GM20000 (cell line): Measurements from ENCODE around the gene MYO16.

Experiments used
- DNase-seq: peaks from one replicate; pipeline ENCODE4 v3.0.0; 2012; ENCODE audit warnings: low spot score
- TF ChIP-seq, protein P1 (sequence below): IDR thresholded peaks from 2 replicates; pipeline ENCODE4 v1.5.1; 2012; ENCODE audit warnings: mild to moderate bottlenecking, control low read depth; ENCODE audit errors: extremely low read depth, missing control alignments

The MYO16 gene

DNA sequence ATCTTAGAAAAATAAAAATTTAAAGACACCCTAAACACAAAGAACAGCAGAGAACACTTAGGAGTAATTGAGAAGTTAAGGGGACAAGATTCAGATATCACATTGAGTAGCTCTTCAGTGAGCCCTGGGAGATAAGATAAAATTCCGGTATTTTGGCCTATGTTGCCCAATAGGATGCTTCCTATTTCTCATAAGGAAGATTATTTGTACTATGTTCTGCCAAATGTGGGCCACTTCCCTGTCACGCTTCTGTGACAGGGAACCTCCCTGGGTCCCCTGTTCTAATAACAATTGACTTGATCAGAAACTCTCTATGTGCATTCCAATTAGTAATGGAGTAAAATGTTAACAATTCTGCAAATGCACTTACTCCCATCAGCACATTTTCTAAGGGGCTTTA, 310.7 kb downstream of the MYO16 start:
- DNase-seq, result no peak
- TF ChIP-seq, protein P1, sequence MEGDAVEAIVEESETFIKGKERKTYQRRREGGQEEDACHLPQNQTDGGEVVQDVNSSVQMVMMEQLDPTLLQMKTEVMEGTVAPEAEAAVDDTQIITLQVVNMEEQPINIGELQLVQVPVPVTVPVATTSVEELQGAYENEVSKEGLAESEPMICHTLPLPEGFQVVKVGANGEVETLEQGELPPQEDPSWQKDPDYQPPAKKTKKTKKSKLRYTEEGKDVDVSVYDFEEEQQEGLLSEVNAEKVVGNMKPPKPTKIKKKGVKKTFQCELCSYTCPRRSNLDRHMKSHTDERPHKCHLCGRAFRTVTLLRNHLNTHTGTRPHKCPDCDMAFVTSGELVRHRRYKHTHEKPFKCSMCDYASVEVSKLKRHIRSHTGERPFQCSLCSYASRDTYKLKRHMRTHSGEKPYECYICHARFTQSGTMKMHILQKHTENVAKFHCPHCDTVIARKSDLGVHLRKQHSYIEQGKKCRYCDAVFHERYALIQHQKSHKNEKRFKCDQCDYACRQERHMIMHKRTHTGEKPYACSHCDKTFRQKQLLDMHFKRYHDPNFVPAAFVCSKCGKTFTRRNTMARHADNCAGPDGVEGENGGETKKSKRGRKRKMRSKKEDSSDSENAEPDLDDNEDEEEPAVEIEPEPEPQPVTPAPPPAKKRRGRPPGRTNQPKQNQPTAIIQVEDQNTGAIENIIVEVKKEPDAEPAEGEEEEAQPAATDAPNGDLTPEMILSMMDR, result no peak

DNA sequence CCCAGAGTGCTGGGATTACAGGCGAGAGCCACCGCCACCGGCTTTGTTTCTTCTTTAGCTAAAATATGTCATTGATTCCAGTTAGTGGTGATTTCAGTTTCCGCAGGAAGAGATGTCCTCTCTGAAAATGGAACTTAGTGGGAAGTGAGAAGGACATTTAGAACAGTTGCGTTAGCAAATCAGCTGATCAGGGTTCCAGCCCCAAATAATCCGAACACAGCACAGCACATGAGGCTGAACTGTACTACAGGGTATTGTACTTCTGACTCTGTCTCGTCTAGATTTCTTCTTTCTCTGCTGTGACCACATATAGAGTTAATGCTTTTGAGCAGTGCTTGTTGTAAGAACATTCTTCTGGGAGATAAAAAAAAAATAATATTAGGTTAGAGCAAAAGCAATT, 314.4 kb downstream of the MYO16 start:
- TF ChIP-seq, protein P1, result no peak
- no peak for DNase-seq

DNA sequence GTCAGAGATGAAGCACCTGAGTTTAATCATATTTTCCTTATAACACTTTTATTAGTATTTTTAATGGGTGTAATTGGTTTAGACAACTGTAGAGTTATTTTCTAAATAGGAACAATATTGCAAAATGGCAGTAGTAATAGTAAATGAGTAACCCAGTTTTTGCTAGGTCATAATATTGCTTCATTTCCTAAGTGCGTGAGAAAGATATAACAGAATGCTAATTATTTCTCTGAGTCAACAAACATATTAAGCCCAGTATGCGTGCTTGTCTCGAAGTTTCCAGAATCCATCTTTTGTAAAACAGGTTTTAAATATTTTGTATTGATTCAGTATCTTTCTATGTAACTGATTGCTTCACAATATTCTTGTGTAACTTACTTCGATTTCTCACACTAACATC, 315.3 kb downstream of the MYO16 start:
- no peak for DNase-seq
- TF ChIP-seq, protein P1, result no peak

DNA sequence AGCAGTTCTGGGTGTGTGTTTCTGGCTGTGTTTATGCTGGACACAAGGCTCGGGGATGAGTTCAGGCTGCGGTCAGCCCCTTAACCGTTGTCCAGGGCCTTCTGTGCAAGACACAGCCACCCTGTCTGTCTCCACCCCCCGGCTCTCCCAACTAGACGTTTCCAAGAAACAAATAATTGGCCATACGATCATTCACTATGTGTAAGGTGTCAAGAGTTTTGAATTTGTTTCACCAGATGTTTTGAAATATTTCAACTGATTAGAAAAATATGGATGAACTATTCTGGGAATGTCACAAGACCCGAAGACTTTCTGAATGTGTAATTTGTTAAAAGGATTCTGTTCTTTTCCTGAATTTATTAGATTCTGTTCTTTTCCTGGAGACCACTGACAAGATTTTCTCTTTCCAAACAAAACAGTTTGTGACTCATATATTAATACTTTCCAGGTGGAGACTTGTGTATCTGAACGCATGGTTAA, 318.2 kb downstream of the MYO16 start:
- DNase-seq, result no peak
- TF ChIP-seq, protein P1, result no peak

DNA sequence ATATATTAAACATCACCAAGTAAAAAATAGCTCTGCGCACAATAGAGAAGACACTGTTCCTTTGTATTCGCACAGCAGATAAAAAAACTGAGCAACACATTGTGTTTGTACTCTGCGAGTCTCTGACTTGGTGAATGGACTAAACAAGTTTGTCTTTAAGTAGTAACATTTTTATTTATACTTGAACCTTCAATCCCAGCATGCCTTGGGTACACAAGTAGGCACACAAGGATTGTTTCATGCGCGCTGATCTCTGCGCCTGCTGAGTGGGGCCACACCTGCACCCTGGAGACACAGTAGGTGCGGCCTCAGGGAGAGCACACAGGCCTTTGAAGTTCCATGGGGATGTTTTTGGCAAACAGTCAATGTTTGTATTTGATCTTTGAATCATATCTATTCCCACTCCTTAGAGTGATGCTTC, 318.9 kb downstream of the MYO16 start:
- no peak for DNase-seq
- TF ChIP-seq, protein P1, result no peak

DNA sequence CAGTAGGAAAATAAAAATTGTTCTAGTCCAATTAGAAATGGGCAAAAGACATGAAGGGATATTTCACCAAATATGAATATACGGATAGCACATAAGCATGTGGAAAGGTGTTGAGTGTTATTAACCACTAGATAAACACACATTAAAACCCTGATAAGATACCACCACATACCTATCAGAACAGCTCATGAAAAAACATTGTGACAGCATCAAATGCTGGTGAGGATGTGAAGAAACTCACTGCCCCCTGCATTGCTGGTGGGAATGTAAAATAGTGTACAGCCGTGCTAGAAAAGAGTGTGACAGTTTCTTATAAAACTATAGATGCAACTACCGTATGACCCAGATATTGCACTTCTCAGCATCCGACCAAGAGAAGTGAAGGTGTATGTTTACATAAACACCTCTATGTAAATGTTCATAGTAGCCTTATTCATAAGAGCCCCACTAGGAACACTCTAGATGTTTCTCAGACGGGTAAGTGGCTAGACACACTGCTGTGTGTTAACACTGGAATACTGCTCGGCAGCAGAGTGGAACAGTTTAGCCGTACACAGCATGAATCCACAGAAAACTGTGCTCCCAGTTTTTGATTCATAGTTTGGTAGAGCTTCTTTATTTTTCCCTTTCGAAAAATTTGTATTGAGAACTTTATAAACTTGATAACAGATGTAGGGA, 321.1 kb downstream of the MYO16 start:
- TF ChIP-seq, protein P1, result no peak
- DNase-seq, result no peak

DNA sequence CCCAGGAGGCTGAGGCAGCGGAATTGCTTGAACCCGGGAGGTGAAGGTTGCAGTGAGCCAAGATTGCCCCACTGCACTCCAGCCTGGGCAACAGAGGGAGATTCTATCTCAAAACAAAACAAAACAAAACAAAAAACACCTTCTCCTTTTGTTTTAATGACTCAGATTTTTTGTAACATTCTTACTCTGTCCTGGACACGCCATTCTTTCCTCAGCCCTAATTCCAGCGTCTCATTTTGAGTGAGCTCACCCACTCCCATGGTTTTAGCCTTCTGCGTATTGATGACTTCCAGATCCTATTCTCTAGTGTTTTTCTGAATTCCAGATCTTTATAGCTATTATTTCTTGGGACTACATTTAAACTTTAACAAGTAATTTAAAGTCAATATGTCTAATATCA, 326.3 kb downstream of the MYO16 start:
- DNase-seq, result no peak
- TF ChIP-seq, protein P1, result no peak
